A673 (cell line): ENCODE measurements around the gene SPATA13. TPM values are rescaled to one million over a fixed set of nuclear protein-coding genes. Genes with fewer than 3 reads are reported as not detected.

Experiments used
- BruUV-seq: library from RNA; stranded (reverse); fragments of 400-500 nt; replicated peaks from 2 replicates; lab custom pipeline; 2021; lab: Mats Ljungman, UMichigan
- CTCF ChIA-PET: fragments of 300-600 bp; sonication (Branson Sonifier 250); formaldehyde crosslinking; loops from one replicate; lab custom pipeline; 2022; ENCODE audit warnings: antibody characterized with exemption; lab: Charles Lee
- POLR2A ChIA-PET: fragments of 300-600 bp; sonication (Branson Sonifier 250); formaldehyde crosslinking; loops from one replicate; lab custom pipeline; 2022; ENCODE audit warnings: antibody characterized with exemption; ENCODE audit not compliant: low non-redundant PET; lab: Charles Lee
- DNase-seq: peaks from one replicate; pipeline ENCODE4 v3.0.0-alpha.2; 2015; ENCODE audit warnings: low spot score
- H3K27ac ChIP-seq: fragments of 200-600 bp; sonication (generic); 2 replicates; pipeline ENCODE4 v1.5.1; 2016; ENCODE audit warnings: mixed run types, low read depth, mild to moderate bottlenecking, mixed read lengths, antibody characterized with exemption, low read length; ENCODE audit not compliant: poor library complexity, severe bottlenecking
- H3K27me3 ChIP-seq: fragments of 200-600 bp; sonication (generic); replicated peaks from 2 replicates; pipeline ENCODE4 v1.6.1; 2017; ENCODE audit warnings: mixed run types, low read depth, mild to moderate bottlenecking, mixed read lengths, antibody characterized with exemption, low read length; ENCODE audit not compliant: insufficient read depth, poor library complexity
- H3K36me3 ChIP-seq: fragments of 200-600 bp; sonication (generic); 2 replicates; pipeline ENCODE4 v1.6.1; 2016; ENCODE audit warnings: mixed run types, mild to moderate bottlenecking, mixed read lengths, antibody characterized with exemption, low read length; ENCODE audit not compliant: insufficient read depth, poor library complexity, severe bottlenecking
- H3K4me1 ChIP-seq: fragments of 200-600 bp; sonication (generic); 2 replicates; pipeline ENCODE4 v1.6.1; 2017; ENCODE audit warnings: mixed run types, mild to moderate bottlenecking, mixed read lengths, antibody characterized with exemption, low read length; ENCODE audit not compliant: insufficient read depth, poor library complexity, severe bottlenecking
- H3K4me3 ChIP-seq: fragments of 200-600 bp; sonication (generic); 2 replicates; pipeline ENCODE4 v1.5.1; 2016; ENCODE audit warnings: low read depth, mixed run types, mild to moderate bottlenecking, mixed read lengths, low read length; ENCODE audit not compliant: poor library complexity, severe bottlenecking
- H3K9me3 ChIP-seq: fragments of 200-600 bp; sonication (generic); 2 replicates; pipeline ENCODE4 v1.6.1; 2016; ENCODE audit warnings: mixed run types, low read depth, mild to moderate bottlenecking, mixed read lengths, antibody characterized with exemption, low read length; ENCODE audit not compliant: poor library complexity, severe bottlenecking
- EZH2 ChIP-seq: fragments of 200-600 bp; sonication (generic); IDR thresholded peaks from 2 replicates; pipeline ENCODE4 v1.6.1; 2017; ENCODE audit warnings: borderline replicate concordance, low read depth, mild to moderate bottlenecking, mixed read lengths, antibody characterized with exemption, low read length; ENCODE audit not compliant: poor library complexity, severe bottlenecking
- intact Hi-C: fragments of 100-400 bp; cut with micrococcal nuclease; formaldehyde crosslinking; loops from one replicate; pipeline ENCODE4 v1.10.0; 2022; ENCODE audit not compliant: unreplicated experiment
- total RNA-seq: library from RNA; stranded (reverse); gene quantifications from 2 replicates; pipeline ENCODE4 v1.2.3, GENCODE V29; 2021
- TF ChIP-seq, protein P1 (sequence below): fragments of 300-800, 200-600 bp; sonication (generic); conservative IDR thresholded peaks from 2 replicates; pipeline ENCODE4 v1.5.1; 2017; ENCODE audit warnings: low read depth, mild to moderate bottlenecking, antibody characterized with exemption, low read length, moderate library complexity, mixed read lengths

SPATA13 gene
- total RNA-seq, 1 experiment from 2014 or later: 58.2 TPM

DNA sequence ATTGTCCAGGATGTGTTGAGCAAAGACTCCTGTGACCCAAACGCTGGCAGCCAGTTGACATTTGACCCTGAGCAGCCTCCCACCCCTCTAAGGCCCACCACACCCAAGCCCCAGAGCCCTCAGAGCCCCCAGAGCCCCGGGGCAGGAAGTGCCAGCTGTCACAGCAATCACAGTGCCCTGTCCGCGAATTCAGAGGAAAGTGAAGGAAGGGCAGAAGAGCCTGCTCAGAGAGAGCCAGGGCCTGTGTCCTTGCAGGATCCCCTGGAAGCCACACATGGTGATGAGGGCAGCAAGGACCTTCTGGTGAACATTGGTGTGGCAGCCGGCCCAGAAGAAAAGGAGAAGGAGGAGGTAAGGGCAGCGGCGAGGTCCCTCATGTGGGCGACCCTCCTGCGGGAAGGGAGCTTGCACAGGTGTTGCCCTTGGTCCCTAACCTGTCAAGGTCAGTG, 63.7 kb downstream of the SPATA13 start:
- peaks cover 5% of the 10 kb centered on the region for H3K4me1 ChIP-seq
- H3K4me3 ChIP-seq: no peak overlapping the region
- H3K36me3 ChIP-seq: no peaks in the 10 kb centered on the region
- no peaks in the 10 kb centered on the region for H3K27me3 ChIP-seq
- CTCF ChIA-PET: interaction anchor here (1.3 kb wide), 1 partner anchor 204 kb away, joined by 3 read pairs; no protein-coding TSS in a partner anchor
- no TSS peak for BruUV-seq
- intact Hi-C loops: no loop called here
- POLR2A ChIA-PET: no interaction called here
- H3K9me3 ChIP-seq: no peaks in the 10 kb centered on the region
- no peak overlapping the region for H3K27ac ChIP-seq
- TF ChIP-seq, protein P1, sequence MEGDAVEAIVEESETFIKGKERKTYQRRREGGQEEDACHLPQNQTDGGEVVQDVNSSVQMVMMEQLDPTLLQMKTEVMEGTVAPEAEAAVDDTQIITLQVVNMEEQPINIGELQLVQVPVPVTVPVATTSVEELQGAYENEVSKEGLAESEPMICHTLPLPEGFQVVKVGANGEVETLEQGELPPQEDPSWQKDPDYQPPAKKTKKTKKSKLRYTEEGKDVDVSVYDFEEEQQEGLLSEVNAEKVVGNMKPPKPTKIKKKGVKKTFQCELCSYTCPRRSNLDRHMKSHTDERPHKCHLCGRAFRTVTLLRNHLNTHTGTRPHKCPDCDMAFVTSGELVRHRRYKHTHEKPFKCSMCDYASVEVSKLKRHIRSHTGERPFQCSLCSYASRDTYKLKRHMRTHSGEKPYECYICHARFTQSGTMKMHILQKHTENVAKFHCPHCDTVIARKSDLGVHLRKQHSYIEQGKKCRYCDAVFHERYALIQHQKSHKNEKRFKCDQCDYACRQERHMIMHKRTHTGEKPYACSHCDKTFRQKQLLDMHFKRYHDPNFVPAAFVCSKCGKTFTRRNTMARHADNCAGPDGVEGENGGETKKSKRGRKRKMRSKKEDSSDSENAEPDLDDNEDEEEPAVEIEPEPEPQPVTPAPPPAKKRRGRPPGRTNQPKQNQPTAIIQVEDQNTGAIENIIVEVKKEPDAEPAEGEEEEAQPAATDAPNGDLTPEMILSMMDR: no peak
- TF ChIP-seq EZH2: no peak
- DNase-seq: no peak

DNA sequence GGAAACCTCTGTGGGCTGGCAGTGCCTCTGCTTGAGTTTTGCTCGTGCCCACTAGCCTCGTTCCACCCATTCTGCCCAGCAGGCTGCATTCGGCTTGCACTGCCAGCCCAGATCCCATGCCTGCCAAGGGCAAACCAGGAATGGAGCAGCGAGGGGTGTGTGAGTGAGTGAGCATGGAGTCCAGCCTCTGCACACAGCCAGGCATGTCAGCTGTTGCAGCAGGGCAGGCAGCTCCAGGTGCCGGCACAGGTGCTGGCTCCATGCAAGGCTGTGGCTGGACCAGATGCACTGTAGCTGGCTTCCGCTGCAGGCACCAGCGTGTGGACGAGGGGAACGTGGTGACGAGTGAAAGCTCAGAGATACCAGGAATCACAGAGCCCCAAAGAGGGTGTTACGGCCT, 64.5 kb downstream of the SPATA13 start:
- no peaks in the 10 kb centered on the region for H3K27me3 ChIP-seq
- intact Hi-C loops: no loop called here
- no peak for DNase-seq
- H3K36me3 ChIP-seq: no peaks in the 10 kb centered on the region
- H3K9me3 ChIP-seq: no peaks in the 10 kb centered on the region
- H3K27ac ChIP-seq: no peak overlapping the region
- no TSS peak for BruUV-seq
- H3K4me1 ChIP-seq: peaks cover 7% of the 10 kb centered on the region
- no peak overlapping the region for H3K4me3 ChIP-seq
- POLR2A ChIA-PET: no interaction called here
- CTCF ChIA-PET: interaction anchor here (1.3 kb wide), 1 partner anchor 205 kb away, joined by 3 read pairs; no protein-coding TSS in a partner anchor
- TF ChIP-seq, protein P1: no peak
- TF ChIP-seq EZH2: no peak

- Histone ChIP-seq H3K4me3 (no peak overlapping the region), H3K4me1 (peaks cover 7% of the 10 kb centered on the region), H3K27me3 (no peaks in the 10 kb centered on the region), H3K36me3 (no peaks in the 10 kb centered on the region), H3K9me3 (no peaks in the 10 kb centered on the region), H3K27ac (no peak overlapping the region)
- ChIA-PET POLR2A (no interaction called here), CTCF (no interaction called here)
- no peak for DNase-seq
- TF ChIP-seq, protein P1: no peak
- TF ChIP-seq EZH2: no peak
- BruUV-seq: no TSS peak
- intact Hi-C loops: no loop called here
Observed at GRCh38 chr13:24225930-24226329, 65.4 kb downstream of the SPATA13 start.
